WERI-Rb-1 (cell line): ENCODE data around the gene ACTG2.
"Not testable (repeated sequence)": the region's sequence is repeated elsewhere in the genome, so short reads cannot be mapped to it uniquely, and the experiment has no call there.

Experiments
- DNase-seq: peaks from one replicate; pipeline ENCODE4 v3.0.0-alpha.2; 2020
- H3K27ac ChIP-seq: fragments of 250-450 bp; sonication (Bioruptor Pico); 2 replicates; pipeline ENCODE4 v1.5.1; 2020; ENCODE audit warnings: mild to moderate bottlenecking, moderate library complexity
- H3K27me3 ChIP-seq: fragments of 250-450 bp; sonication (Bioruptor Pico); 2 replicates; pipeline ENCODE4 v1.5.1; 2021; ENCODE audit warnings: mild to moderate bottlenecking, low read depth, moderate library complexity; ENCODE audit not compliant: insufficient read depth, severe bottlenecking
- H3K36me3 ChIP-seq: fragments of 250-450 bp; sonication (Bioruptor Pico); 2 replicates; pipeline ENCODE4 v1.5.1; 2020; ENCODE audit warnings: mild to moderate bottlenecking, moderate library complexity
- H3K4me3 ChIP-seq: 2 replicates; pipeline ENCODE4 v1.5.1; 2011; ENCODE audit warnings: low read depth, mild to moderate bottlenecking, control low read depth, low read length
- H3K9me3 ChIP-seq: fragments of 250-450 bp; sonication (Bioruptor Pico); 2 replicates; pipeline ENCODE4 v1.5.1; 2021; ENCODE audit warnings: mild to moderate bottlenecking, moderate library complexity; ENCODE audit not compliant: severe bottlenecking
- TF ChIP-seq, protein P1 (sequence below): IDR thresholded peaks from 2 replicates; pipeline ENCODE4 v1.5.1; 2011; ENCODE audit warnings: low read depth, mild to moderate bottlenecking, control low read depth, inconsistent platforms, low read length

The ACTG2 gene

GRCh38 chr2:73899801-73900336, 7.1 kb downstream of the ACTG2 start:
- no peaks in the 10 kb centered on the region for H3K27me3 ChIP-seq

DNA sequence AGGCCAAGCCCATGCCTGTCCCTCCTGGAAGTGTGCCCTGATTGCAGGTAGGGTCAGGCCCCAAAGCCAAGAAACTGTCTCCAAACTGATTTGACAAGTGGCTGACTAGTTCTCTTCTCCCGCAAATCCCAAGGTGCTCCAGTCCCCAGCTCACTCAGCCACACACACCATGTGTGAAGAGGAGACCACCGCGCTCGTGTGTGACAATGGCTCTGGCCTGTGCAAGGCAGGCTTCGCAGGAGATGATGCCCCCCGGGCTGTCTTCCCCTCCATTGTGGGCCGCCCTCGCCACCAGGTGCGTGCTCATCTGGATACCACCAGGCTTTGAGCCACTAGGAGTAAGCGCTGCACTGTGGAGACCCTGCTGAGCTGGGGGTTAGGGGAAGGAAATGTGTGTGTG, 8.3 kb downstream of the ACTG2 start:
- TF ChIP-seq, protein P1, sequence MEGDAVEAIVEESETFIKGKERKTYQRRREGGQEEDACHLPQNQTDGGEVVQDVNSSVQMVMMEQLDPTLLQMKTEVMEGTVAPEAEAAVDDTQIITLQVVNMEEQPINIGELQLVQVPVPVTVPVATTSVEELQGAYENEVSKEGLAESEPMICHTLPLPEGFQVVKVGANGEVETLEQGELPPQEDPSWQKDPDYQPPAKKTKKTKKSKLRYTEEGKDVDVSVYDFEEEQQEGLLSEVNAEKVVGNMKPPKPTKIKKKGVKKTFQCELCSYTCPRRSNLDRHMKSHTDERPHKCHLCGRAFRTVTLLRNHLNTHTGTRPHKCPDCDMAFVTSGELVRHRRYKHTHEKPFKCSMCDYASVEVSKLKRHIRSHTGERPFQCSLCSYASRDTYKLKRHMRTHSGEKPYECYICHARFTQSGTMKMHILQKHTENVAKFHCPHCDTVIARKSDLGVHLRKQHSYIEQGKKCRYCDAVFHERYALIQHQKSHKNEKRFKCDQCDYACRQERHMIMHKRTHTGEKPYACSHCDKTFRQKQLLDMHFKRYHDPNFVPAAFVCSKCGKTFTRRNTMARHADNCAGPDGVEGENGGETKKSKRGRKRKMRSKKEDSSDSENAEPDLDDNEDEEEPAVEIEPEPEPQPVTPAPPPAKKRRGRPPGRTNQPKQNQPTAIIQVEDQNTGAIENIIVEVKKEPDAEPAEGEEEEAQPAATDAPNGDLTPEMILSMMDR, result no peak

More at GRCh38 chr2:73899801-73900336, 7.1 kb downstream of the ACTG2 start:
- no peak overlapping the region for H3K4me3 ChIP-seq
- H3K27ac ChIP-seq, result peak overlapping the region; percentile 9; the same call in 1 of the 2 replicates
- no peaks in the 10 kb centered on the region for H3K9me3 ChIP-seq
- TF ChIP-seq, protein P1, result no peak
- DNase-seq, result peak; percentile 22
- H3K36me3 ChIP-seq, result no peaks in the 10 kb centered on the region

DNA sequence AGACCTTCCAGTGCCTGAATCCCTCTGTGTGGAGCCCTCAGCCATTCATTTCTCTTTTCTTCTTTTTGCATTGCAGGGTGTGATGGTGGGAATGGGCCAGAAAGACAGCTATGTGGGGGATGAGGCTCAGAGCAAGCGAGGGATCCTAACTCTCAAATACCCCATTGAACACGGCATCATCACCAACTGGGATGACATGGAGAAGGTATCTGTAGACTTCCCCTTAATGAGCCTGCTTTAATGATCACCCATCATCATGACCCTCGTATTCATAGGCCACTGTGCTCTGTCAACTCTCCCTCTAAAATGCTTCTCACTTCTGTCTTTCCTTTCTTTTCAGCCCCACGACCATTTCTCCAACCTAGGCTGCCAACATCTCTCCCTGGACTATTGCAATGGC, 9.5 kb downstream of the ACTG2 start:
- no peaks in the 10 kb centered on the region for H3K9me3 ChIP-seq
- no peak overlapping the region for H3K4me3 ChIP-seq
- TF ChIP-seq, protein P1, result no peak
- H3K27me3 ChIP-seq, result no peaks in the 10 kb centered on the region
- H3K36me3 ChIP-seq, result no peaks in the 10 kb centered on the region
- no peak overlapping the region for H3K27ac ChIP-seq
- no peak for DNase-seq

More for the DNA sequence above, 8.3 kb downstream of the ACTG2 start:
- DNase-seq, result no peak
- Histone ChIP-seq H3K4me3 (no peak overlapping the region), H3K27me3 (no peaks in the 10 kb centered on the region), H3K27ac (no peak overlapping the region), H3K9me3 (no peaks in the 10 kb centered on the region), H3K36me3 (no peaks in the 10 kb centered on the region)

DNA sequence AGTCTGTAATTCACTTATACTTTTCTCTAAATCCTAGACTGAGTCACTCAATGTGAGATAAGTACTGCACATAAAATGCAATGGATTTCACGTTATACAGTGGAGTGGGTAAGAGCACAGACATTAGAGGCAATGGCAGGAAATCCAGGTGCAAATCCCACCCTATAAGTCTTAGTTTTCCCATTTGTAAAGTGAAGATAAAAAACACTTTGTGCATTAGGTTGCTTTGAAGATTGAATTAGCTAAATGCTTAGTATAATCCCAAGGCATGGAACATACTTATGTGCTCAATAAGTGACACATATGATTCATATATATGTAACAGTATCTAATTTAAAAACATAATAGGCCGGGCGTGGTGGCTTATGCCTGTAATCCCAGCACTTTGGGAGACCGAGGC, 10.5 kb downstream of the ACTG2 start:
- Histone ChIP-seq H3K27ac (no peak overlapping the region), H3K27me3 (no peaks in the 10 kb centered on the region), H3K9me3 (no peaks in the 10 kb centered on the region), H3K4me3 (no peak overlapping the region), H3K36me3 (no peaks in the 10 kb centered on the region)
- DNase-seq, result no peak
- TF ChIP-seq, protein P1, result no peak

DNA sequence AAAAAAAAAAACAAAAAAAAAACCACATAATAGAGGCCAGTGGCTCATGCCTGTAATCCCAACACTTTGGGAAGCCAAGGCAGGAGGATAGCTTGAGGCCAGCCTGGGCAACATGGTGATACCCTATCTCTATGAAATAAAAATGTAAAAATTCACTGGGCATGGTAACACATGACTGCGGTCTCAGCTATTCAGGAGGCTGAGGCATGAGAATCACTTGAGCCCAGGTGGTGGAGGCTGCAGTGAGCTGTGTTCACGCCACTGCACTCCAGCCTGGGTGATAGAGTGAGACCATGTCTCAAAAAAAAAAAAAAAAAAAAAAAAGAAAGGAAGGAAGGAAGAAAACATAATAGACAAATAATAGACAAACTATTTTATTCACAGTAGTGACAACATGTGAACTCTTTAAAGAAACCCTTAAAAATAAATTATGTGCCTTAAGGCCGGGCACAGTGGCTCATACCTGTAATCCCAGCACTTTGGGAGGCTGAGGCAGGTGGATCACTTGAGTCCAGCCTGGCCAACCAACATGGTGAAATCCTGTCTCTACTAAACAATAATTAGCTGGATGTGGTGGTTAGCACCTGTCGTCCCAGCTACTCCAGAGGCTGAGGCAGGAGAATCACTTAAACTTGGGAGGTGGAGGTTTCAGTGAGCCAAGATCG, 11.3 kb downstream of the ACTG2 start:
- H3K9me3 ChIP-seq, H3K27ac ChIP-seq, H3K27me3 ChIP-seq, H3K4me3 ChIP-seq, H3K36me3 ChIP-seq, DNase-seq: not testable (repeated sequence)

GRCh38 chr2:73904952-73905351, 12.1 kb downstream of the ACTG2 start:
- DNase-seq, result no peak
- Histone ChIP-seq H3K36me3 (no peaks in the 10 kb centered on the region), H3K4me3 (no peak overlapping the region), H3K27me3 (no peaks in the 10 kb centered on the region), H3K27ac (no peak overlapping the region), H3K9me3 (no peaks in the 10 kb centered on the region)
- TF ChIP-seq, protein P1, result no peak
